Fibroblast of lung (primary cell): Measurements from ENCODE around the gene CNOT2. TPM values are rescaled to one million over a fixed set of nuclear protein-coding genes. Genes with fewer than 3 reads are reported as not detected.

Experiments
- DNase-seq, 2 donors: peaks; one replicate each; pipeline versions ENCODE4 v3.0.0 to v3.0.0-alpha.2; 2010; ENCODE audit warnings: low read depth in 2 of 2
- H2AFZ ChIP-seq: 2 replicates; pipeline ENCODE4 v1.5.1; 2012; ENCODE audit warnings: low read length, control low read depth, inconsistent platforms
- H3K27ac ChIP-seq: 2 replicates; pipeline ENCODE4 v1.5.1; 2011; ENCODE audit warnings: low read length, control low read depth; ENCODE audit not compliant: insufficient read depth
- H3K27me3 ChIP-seq: 2 replicates; pipeline ENCODE4 v1.5.1; 2011; ENCODE audit warnings: mild to moderate bottlenecking, low read length; ENCODE audit not compliant: control insufficient read depth, insufficient read depth
- H3K36me3 ChIP-seq: 2 replicates; pipeline ENCODE4 v1.5.1; 2011; ENCODE audit warnings: low read length; ENCODE audit not compliant: control insufficient read depth, insufficient read depth
- H3K4me1 ChIP-seq: 2 replicates; pipeline ENCODE4 v1.5.1; 2011; ENCODE audit warnings: low read length; ENCODE audit not compliant: control insufficient read depth, insufficient read depth; ENCODE audit errors: extremely low read depth
- H3K4me2 ChIP-seq: 2 replicates; pipeline ENCODE4 v1.5.1; 2011; ENCODE audit warnings: low read length, control low read depth; ENCODE audit not compliant: insufficient read depth; ENCODE audit errors: extremely low read depth
- H3K4me3 ChIP-seq, 4 experiments: fragments of 200-600 bp in 1 of 4; sonication (generic) in 1 of 4; replicated peaks in 1 of 4; 2 replicates each; pipeline ENCODE4 v1.5.1; 2011 to 2016; ENCODE audit warnings: low read length in 4 of 4, low read depth in 3 of 4, mild to moderate bottlenecking in 3 of 4, control low read depth in 2 of 4, inconsistent platforms in 1 of 4, mixed read lengths in 1 of 4; ENCODE audit not compliant: insufficient read depth in 1 of 4; ENCODE audit errors: control extremely low read depth in 1 of 4
- H3K79me2 ChIP-seq: 2 replicates; pipeline ENCODE4 v1.5.1; 2012; ENCODE audit warnings: mild to moderate bottlenecking, low read length, inconsistent platforms; ENCODE audit not compliant: control insufficient read depth, insufficient read depth
- H3K9ac ChIP-seq: 2 replicates; pipeline ENCODE4 v1.5.1; 2011; ENCODE audit warnings: mild to moderate bottlenecking, low read length, control low read depth; ENCODE audit not compliant: insufficient read depth
- H3K9me3 ChIP-seq: 2 replicates; pipeline ENCODE4 v1.5.1; 2012; ENCODE audit warnings: low read depth, low read length; ENCODE audit not compliant: control insufficient read depth, insufficient read depth
- H4K20me1 ChIP-seq: 2 replicates; pipeline ENCODE4 v1.5.1; 2011; ENCODE audit warnings: low read length; ENCODE audit not compliant: control insufficient read depth, insufficient read depth; ENCODE audit errors: extremely low read depth
- CTCF ChIP-seq, 2 donors: IDR thresholded peaks in 1 of 2; conservative IDR thresholded peaks in 1 of 2; 1 replicate in 1 of 2; 2 replicates in 1 of 2; pipeline ENCODE4 v1.5.1; 2011 to 2012; ENCODE audit warnings: low read length in 2 of 2, control low read depth in 1 of 2, inconsistent platforms in 1 of 2, low read depth in 1 of 2, mild to moderate bottlenecking in 1 of 2
- EZH2 ChIP-seq: IDR thresholded peaks from 2 replicates; pipeline ENCODE4 v1.5.1; 2012; ENCODE audit warnings: low read length, control low read depth, mild to moderate bottlenecking; ENCODE audit errors: missing control alignments
- polyA plus RNA-seq, 2 donors: library from polyadenylated mRNA; depleted of rRNA in 1 of 2; stranded (reverse) in 1 of 2; unstranded in 1 of 2; fragments of >200 nt; gene quantifications; 2 replicates each; pipeline ENCODE4 v1.2.1, GENCODE V29; 2011 to 2012; ENCODE audit warnings: missing spikeins in 1 of 2
- total RNA-seq: library from RNA; depleted of rRNA; stranded (reverse); fragments of >200 nt; gene quantifications from 2 replicates; pipeline ENCODE4 v1.2.1, GENCODE V29; 2014

The CNOT2 gene
- total and polyA plus RNA-seq, 2 donors (not counting 1 experiment from before 2014, with no cell fraction given) = 95.2 to 116 TPM

- H3K9me3 ChIP-seq = no peaks in the 10 kb centered on the region
- H3K9ac ChIP-seq = peak within 1 kb of the TSS; percentile 14
- TF ChIP-seq EZH2 (no peak), CTCF (conservative IDR thresholded peaks at IDR 0.05 in 1 of 2, IDR thresholded peaks at IDR 0.05 in 1 of 2; ENCODE audit: low read depth in 1 of 2, low read length in 2 of 2) (no peak)
- no peaks in the 10 kb centered on the region for H3K79me2 ChIP-seq
- H3K4me3 ChIP-seq = peak within 1 kb of the TSS; percentile 58 to 70 (median 65)
- peaks cover 8% of the 10 kb centered on the region for H3K4me1 ChIP-seq
- H3K4me2 ChIP-seq = peak within 1 kb of the TSS; percentile 99
- peaks cover 2% of the 10 kb centered on the region for H3K27me3 ChIP-seq
- peak; percentile 18 to 46 for DNase-seq
- peak within 1 kb of the TSS; percentile 91 for H2AFZ ChIP-seq
- H3K36me3 ChIP-seq = no peaks in the 10 kb centered on the region
- no peak within 1 kb of the TSS for H3K27ac ChIP-seq
- no peaks in the 10 kb centered on the region for H4K20me1 ChIP-seq
These were observed 122.7 kb downstream of the CNOT2 start, which contains the start of gene KCNMB4 for GRCh38 chr12:70365648-70366518. Gene KCNMB4 (plus strand): TSS chr12:70366290. CDS start chr12:70366735, 445 bp downstream.

- no peaks in the 10 kb centered on the region for H3K36me3 ChIP-seq
- no peaks in the 10 kb centered on the region for H4K20me1 ChIP-seq
- no peak overlapping the region for H3K9ac ChIP-seq
- peaks cover 2% of the 10 kb centered on the region for H3K27me3 ChIP-seq
- peaks cover 8% of the 10 kb centered on the region for H3K4me1 ChIP-seq
- no peak overlapping the region for H3K27ac ChIP-seq
- H2AFZ ChIP-seq = peak overlapping the region; percentile 91
- peak; percentile 84 for TF ChIP-seq EZH2
- no peak for TF ChIP-seq CTCF (conservative IDR thresholded peaks at IDR 0.05 in 1 of 2, IDR thresholded peaks at IDR 0.05 in 1 of 2; ENCODE audit: low read depth in 1 of 2, low read length in 2 of 2)
- H3K79me2 ChIP-seq = no peaks in the 10 kb centered on the region
- no peaks in the 10 kb centered on the region for H3K9me3 ChIP-seq
- peak overlapping the region; percentile 83 for H3K4me2 ChIP-seq
- peak; percentile 22 to 42 for DNase-seq
- peak overlapping the region; percentile 40 to 66 (median 59) for H3K4me3 ChIP-seq
These were observed 123.5 kb downstream of the CNOT2 start for GRCh38 chr12:70366581-70367257.
